Colonic mucosa (tissue), 4 donors: ENCODE data around the gene PHKB. TPM values are rescaled to one million over a fixed set of nuclear protein-coding genes. Genes with fewer than 3 reads are reported as not detected.

ENCODE experiments used
- DNase-seq: peaks from one replicate; pipeline ENCODE4 v3.0.0-alpha.2; 2020
- H3K27ac ChIP-seq: fragments of 200-600 bp; one replicate; pipeline ENCODE4 v1.8.0; 2021
- H3K27me3 ChIP-seq: fragments of 200-600 bp; one replicate; pipeline ENCODE4 v1.8.0; 2021
- H3K36me3 ChIP-seq: fragments of 200-600 bp; one replicate; pipeline ENCODE4 v1.8.0; 2021
- H3K4me1 ChIP-seq: fragments of 200-600 bp; one replicate; pipeline ENCODE4 v1.8.0; 2021; ENCODE audit warnings: mild to moderate bottlenecking
- H3K4me3 ChIP-seq: fragments of 200-600 bp; one replicate; pipeline ENCODE4 v1.8.0; 2021
- H3K9ac ChIP-seq, 2 donors: one replicate each; pipeline ENCODE4 v1.7.0; 2013; ENCODE audit warnings: control low read depth in 2 of 2, low read depth in 2 of 2, low read length in 2 of 2
- H3K9me3 ChIP-seq: fragments of 200-600 bp; one replicate; pipeline ENCODE4 v1.8.0; 2021
- CTCF ChIP-seq: fragments of 200-600 bp; IDR thresholded peaks from one replicate; pipeline ENCODE4 v1.8.0; 2022; ENCODE audit warnings: antibody characterized with exemption, mild to moderate bottlenecking
- intact Hi-C: fragments of 100-400 bp; cut with DNase I; formaldehyde crosslinking; loops from one replicate; pipeline ENCODE4 v1.14.1; 2022
- total RNA-seq, 2 donors: library from RNA; stranded (reverse); fragmentation: NEBNext Ultra II Directional in 1 of 2; extraction: Animal tissue kit (Norgen Biotek cat#: 25700) in 1 of 2; gene quantifications; one replicate each; pipeline ENCODE4 v1.2.1, GENCODE V29; 2021
- donor health status: healthy.
- donor health status: DM: no; HTN: no; CAD: no.
- donor health status: DM: no; HTN: no; CAD: no.

The PHKB gene
- total RNA-seq, 2 donors from 2014 or later: 74.9 to 80.6 TPM

- no peaks in the 10 kb centered on the region for H3K4me1 ChIP-seq
- H3K36me3 ChIP-seq: no peaks in the 10 kb centered on the region
- H3K9me3 ChIP-seq: no peaks in the 10 kb centered on the region
- H3K27me3 ChIP-seq: no peaks in the 10 kb centered on the region
- no peak for TF ChIP-seq CTCF
- H3K9ac ChIP-seq: no peak overlapping the region
- intact Hi-C loops: no loop called here
- no peak overlapping the region for H3K4me3 ChIP-seq
- H3K27ac ChIP-seq: no peak overlapping the region
- DNase-seq: no peak
Observed at GRCh38 chr16:47503936-47504335, 42.8 kb downstream of the PHKB start.

GRCh38 chr16:47504599-47504998 is 43.5 kb downstream of the PHKB start:
- no peak overlapping the region for H3K27ac ChIP-seq
- DNase-seq: no peak
- H3K4me1 ChIP-seq: no peaks in the 10 kb centered on the region
- no peaks in the 10 kb centered on the region for H3K27me3 ChIP-seq
- H3K4me3 ChIP-seq: no peak overlapping the region
- no peak for TF ChIP-seq CTCF
- no peaks in the 10 kb centered on the region for H3K9me3 ChIP-seq
- H3K9ac ChIP-seq: no peak overlapping the region
- intact Hi-C loops: no loop called here
- no peaks in the 10 kb centered on the region for H3K36me3 ChIP-seq

- no peak for DNase-seq
- Histone ChIP-seq H3K4me1 (no peaks in the 10 kb centered on the region), H3K27me3 (no peaks in the 10 kb centered on the region), H3K9ac (no peak overlapping the region), H3K9me3 (no peaks in the 10 kb centered on the region), H3K27ac (no peak overlapping the region), H3K36me3 (no peaks in the 10 kb centered on the region), H3K4me3 (no peak overlapping the region)
- TF ChIP-seq CTCF: no peak
- intact Hi-C loops: no loop called here
Observed at GRCh38 chr16:47506800-47507199, 45.7 kb downstream of the PHKB start.

- TF ChIP-seq CTCF: no peak
- Histone ChIP-seq H3K4me3 (no peak overlapping the region), H3K36me3 (no peaks in the 10 kb centered on the region), H3K9me3 (no peaks in the 10 kb centered on the region), H3K9ac (no peak overlapping the region), H3K4me1 (no peaks in the 10 kb centered on the region), H3K27me3 (no peaks in the 10 kb centered on the region), H3K27ac (no peak overlapping the region)
- DNase-seq: no peak
- intact Hi-C loops: no loop called here
Observed at GRCh38 chr16:47507701-47508100, 46.6 kb downstream of the PHKB start.

GRCh38 chr16:47511882-47512281 is 50.8 kb downstream of the PHKB start:
- H3K4me1 ChIP-seq: no peaks in the 10 kb centered on the region
- no peak for TF ChIP-seq CTCF
- no peak overlapping the region for H3K4me3 ChIP-seq
- DNase-seq: no peak
- H3K9me3 ChIP-seq: no peaks in the 10 kb centered on the region
- no peaks in the 10 kb centered on the region for H3K36me3 ChIP-seq
- intact Hi-C loops: no loop called here
- no peak overlapping the region for H3K27ac ChIP-seq
- H3K27me3 ChIP-seq: no peaks in the 10 kb centered on the region
- no peak overlapping the region for H3K9ac ChIP-seq

- no peak for TF ChIP-seq CTCF
- intact Hi-C loops: no loop called here
- H3K9me3 ChIP-seq: no peaks in the 10 kb centered on the region
- no peak for DNase-seq
- H3K4me3 ChIP-seq: no peak overlapping the region
- no peaks in the 10 kb centered on the region for H3K4me1 ChIP-seq
- no peaks in the 10 kb centered on the region for H3K27me3 ChIP-seq
- H3K36me3 ChIP-seq: no peaks in the 10 kb centered on the region
- no peak overlapping the region for H3K9ac ChIP-seq
- H3K27ac ChIP-seq: no peak overlapping the region
Observed at GRCh38 chr16:47519037-47519436, 57.9 kb downstream of the PHKB start.
